H9 (cell line): Measurements from ENCODE around the gene ARID1B. TPM values are rescaled to one million over a fixed set of nuclear protein-coding genes. Genes with fewer than 3 reads are reported as not detected.

ENCODE experiments used
- DNase-seq: peaks from one replicate; pipeline ENCODE4 v3.0.0-alpha.2; 2017
- H2AFZ ChIP-seq: one replicate; pipeline ENCODE4 v1.6.1; 2013; ENCODE audit warnings: mild to moderate bottlenecking, low read length, control low read depth, moderate library complexity
- H2AK5ac ChIP-seq: 2 replicates; pipeline ENCODE4 v1.6.1; 2013; ENCODE audit warnings: low read length, control low read depth, mixed read lengths; ENCODE audit not compliant: insufficient read length
- H2BK120ac ChIP-seq: one replicate; pipeline ENCODE4 v1.6.1; 2013; ENCODE audit warnings: low read depth, mild to moderate bottlenecking, low read length, control low read depth, inconsistent platforms; ENCODE audit not compliant: poor library complexity, severe bottlenecking
- H2BK12ac ChIP-seq: 2 replicates; pipeline ENCODE4 v1.6.1; 2013; ENCODE audit warnings: low read length, control low read depth, mixed read lengths, low read depth; ENCODE audit not compliant: insufficient read length
- H2BK15ac ChIP-seq: 2 replicates; pipeline ENCODE4 v1.6.1; 2013; ENCODE audit warnings: low read depth, low read length, control low read depth
- H2BK20ac ChIP-seq: one replicate; pipeline ENCODE4 v1.6.1; 2013; ENCODE audit warnings: low read depth, mild to moderate bottlenecking, low read length, control low read depth, inconsistent platforms; ENCODE audit not compliant: poor library complexity, severe bottlenecking
- H2BK5ac ChIP-seq: 2 replicates; pipeline ENCODE4 v1.6.1; 2013; ENCODE audit warnings: low read length, control low read depth, mixed read lengths; ENCODE audit not compliant: insufficient read length
- H3K14ac ChIP-seq: 2 replicates; pipeline ENCODE4 v1.6.1; 2013; ENCODE audit warnings: low read length, control low read depth; ENCODE audit not compliant: insufficient read depth
- H3K18ac ChIP-seq: 2 replicates; pipeline ENCODE4 v1.6.1; 2013; ENCODE audit warnings: low read depth, mild to moderate bottlenecking, mixed read lengths, low read length, control low read depth; ENCODE audit not compliant: insufficient read length
- H3K23ac ChIP-seq: 2 replicates; pipeline ENCODE4 v1.6.1; 2013; ENCODE audit warnings: low read length, control low read depth, mixed read lengths, low read depth; ENCODE audit not compliant: insufficient read length
- H3K23me2 ChIP-seq: 2 replicates; pipeline ENCODE4 v1.6.1; 2013; ENCODE audit warnings: low read depth, mild to moderate bottlenecking, mixed read lengths, low read length, control low read depth; ENCODE audit not compliant: insufficient read length, poor library complexity, severe bottlenecking
- H3K27ac ChIP-seq: 2 replicates; pipeline ENCODE4 v1.5.1; 2013; ENCODE audit warnings: low read length, control low read depth, mixed read lengths, low read depth; ENCODE audit not compliant: insufficient read length
- H3K27me3 ChIP-seq: 2 replicates; pipeline ENCODE4 v1.6.1; 2013; ENCODE audit warnings: low read length, control low read depth, inconsistent platforms; ENCODE audit not compliant: insufficient read depth
- H3K4ac ChIP-seq: 2 replicates; pipeline ENCODE4 v1.6.1; 2013; ENCODE audit warnings: low read depth, mild to moderate bottlenecking, control low read depth, inconsistent platforms, low read length, moderate library complexity
- H3K4me1 ChIP-seq: 2 replicates; pipeline ENCODE4 v1.6.1; 2013; ENCODE audit warnings: low read length, control low read depth, inconsistent platforms; ENCODE audit not compliant: insufficient read depth
- H3K4me2 ChIP-seq: 2 replicates; pipeline ENCODE4 v1.6.1; 2013; ENCODE audit warnings: low read length, control low read depth, mixed read lengths; ENCODE audit not compliant: insufficient read length, insufficient read depth
- H3K56ac ChIP-seq: 2 replicates; pipeline ENCODE4 v1.6.1; 2013; ENCODE audit warnings: low read depth, mild to moderate bottlenecking, mixed read lengths, low read length, control low read depth; ENCODE audit not compliant: insufficient read length
- H3K79me1 ChIP-seq: 2 replicates; pipeline ENCODE4 v1.6.1; 2013; ENCODE audit warnings: low read depth, mild to moderate bottlenecking, moderate library complexity, low read length, control low read depth, inconsistent platforms; ENCODE audit not compliant: insufficient read depth, poor library complexity, severe bottlenecking
- H3K79me2 ChIP-seq: 2 replicates; pipeline ENCODE4 v1.6.1; 2013; ENCODE audit warnings: low read length, control low read depth, inconsistent platforms; ENCODE audit not compliant: insufficient read depth
- H3K9ac ChIP-seq: 2 replicates; pipeline ENCODE4 v1.6.1; 2013; ENCODE audit warnings: low read length, control low read depth, mixed read lengths; ENCODE audit not compliant: insufficient read length; ENCODE audit errors: extremely low read depth
- H3K9me3 ChIP-seq: one replicate; pipeline ENCODE4 v1.6.1; 2013; ENCODE audit warnings: low read depth, low read length, inconsistent platforms; ENCODE audit not compliant: control insufficient read depth
- H3T11ph ChIP-seq: one replicate; pipeline ENCODE4 v1.6.1; 2013; ENCODE audit warnings: mild to moderate bottlenecking, low read length, control low read depth, inconsistent platforms
- H4K20me1 ChIP-seq: one replicate; pipeline ENCODE4 v1.6.1; 2013; ENCODE audit not compliant: control insufficient read depth, insufficient read length, insufficient read depth
- H4K5ac ChIP-seq: 2 replicates; pipeline ENCODE4 v1.6.1; 2013; ENCODE audit warnings: low read depth, mild to moderate bottlenecking, mixed read lengths, low read length, control low read depth; ENCODE audit not compliant: insufficient read length
- H4K8ac ChIP-seq: replicated peaks from 2 replicates; pipeline ENCODE4 v1.6.1; 2013; ENCODE audit warnings: low read length, control low read depth, mixed read lengths, low read depth; ENCODE audit not compliant: insufficient read length
- H4K91ac ChIP-seq: 2 replicates; pipeline ENCODE4 v1.6.1; 2013; ENCODE audit warnings: low read depth, mild to moderate bottlenecking, moderate library complexity, mixed read lengths, low read length, control low read depth; ENCODE audit not compliant: insufficient read length
- H3K27ac Mint-ChIP-seq, 3 experiments: 2 replicates in 2 of 3; 3 replicates in 1 of 3; pipeline ENCODE4 v1.8.0; 2020 to 2021; ENCODE audit warnings: mixed read lengths in 3 of 3, mild to moderate bottlenecking in 1 of 3, moderate library complexity in 1 of 3
- H3K27me3 Mint-ChIP-seq: 2 replicates; pipeline ENCODE4 v1.8.0; 2021; ENCODE audit warnings: low read depth, mild to moderate bottlenecking, moderate library complexity, mixed read lengths
- H3K36me3 Mint-ChIP-seq, 3 experiments: 2 replicates in 2 of 3; 3 replicates in 1 of 3; pipeline ENCODE4 v1.8.0; 2020 to 2021; ENCODE audit warnings: low read depth in 3 of 3, mixed read lengths in 3 of 3; ENCODE audit not compliant: insufficient read depth in 1 of 3
- H3K4me1 Mint-ChIP-seq, 2 experiments: 2 replicates each; pipeline ENCODE4 v1.8.0; 2020; ENCODE audit warnings: mixed read lengths in 2 of 2
- H3K4me3 Mint-ChIP-seq, 2 experiments: 2 replicates in 1 of 2; 3 replicates in 1 of 2; pipeline ENCODE4 v1.8.0; 2020 to 2021; ENCODE audit warnings: mild to moderate bottlenecking in 2 of 2, mixed read lengths in 2 of 2, moderate library complexity in 1 of 2
- H3K9me3 Mint-ChIP-seq, 2 experiments: 2 replicates in 1 of 2; 3 replicates in 1 of 2; pipeline ENCODE4 v1.8.0; 2020; ENCODE audit warnings: mild to moderate bottlenecking in 2 of 2, mixed read lengths in 2 of 2, moderate library complexity in 1 of 2
- WGBS: extraction: QIAGEN DNeasy Blood & Tissue Kit; methylation state at CpG from one replicate; pipeline ENCODE4 v1.1.7; 2013; ENCODE audit warnings: missing lambda C conversion rate, low lambda C conversion rate, mixed read lengths; ENCODE audit not compliant: insufficient read length; ENCODE audit errors: extremely low coverage; 5-methylcytosine and 5-hydroxymethylcytosine counted together
- total RNA-seq: library from RNA; stranded (reverse); gene quantifications from 2 replicates; pipeline ENCODE4 v1.2.1, GENCODE V29; 2021
- TF ChIP-seq, protein P1 (sequence below): fragments of 200-600 bp; sonication (generic); conservative IDR thresholded peaks from 3 replicates; pipeline ENCODE4 v1.8.0; 2021; ENCODE audit warnings: antibody characterized with exemption, mild to moderate bottlenecking

ARID1B gene
- total RNA-seq, 1 experiment from 2014 or later, result 88.2 TPM

DNA sequence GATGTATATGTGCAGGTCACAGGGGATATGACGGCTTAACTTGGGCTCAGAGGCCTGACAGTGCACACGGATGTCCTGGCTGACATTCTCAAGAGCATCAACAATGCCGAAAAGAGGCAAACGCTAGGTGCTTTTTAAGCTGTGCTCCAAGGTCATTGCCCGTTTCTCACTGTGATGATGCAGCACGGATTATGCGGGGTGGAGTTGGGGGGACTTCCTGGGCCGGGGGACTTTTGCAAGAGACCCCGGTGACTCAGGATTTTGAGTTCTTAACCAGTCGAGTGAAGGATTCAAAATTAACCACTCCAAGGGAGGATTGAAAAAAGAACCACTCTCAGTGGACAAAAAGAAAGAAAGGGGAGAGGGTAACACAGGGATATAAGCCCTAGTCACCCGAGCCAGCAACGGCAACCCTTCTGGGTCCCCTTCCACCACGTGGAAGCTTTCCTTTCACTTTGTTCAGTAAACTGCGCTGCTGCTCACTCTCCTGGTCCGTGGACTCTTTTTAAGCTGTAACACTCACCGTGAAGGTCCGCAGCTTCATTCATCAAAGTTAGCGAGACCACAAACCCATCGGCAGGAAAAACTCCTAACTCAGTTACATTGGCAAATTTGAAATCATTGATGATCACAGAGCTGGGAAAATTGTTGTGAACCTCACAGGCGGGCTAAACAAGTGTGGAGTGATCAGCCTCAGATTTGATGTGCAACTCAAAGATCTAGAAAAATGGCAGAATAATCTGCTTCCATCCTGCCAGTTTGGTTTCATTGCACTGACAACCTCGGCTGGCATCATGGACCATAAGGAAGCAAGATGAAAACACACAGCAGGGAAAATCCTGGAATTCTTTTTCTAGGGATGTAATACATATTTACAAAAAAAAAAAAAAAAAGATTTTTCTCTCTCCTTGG lies 199.3 kb downstream of the ARID1B start:
- H2AK5ac ChIP-seq, result no peak overlapping the region
- no peak overlapping the region for H2AFZ ChIP-seq
- H2BK20ac ChIP-seq, result no peak overlapping the region
- H3K18ac ChIP-seq, result no peak overlapping the region
- no peak overlapping the region for H3K9ac ChIP-seq
- H3K4me1 Mint-ChIP-seq, result peaks cover 62 to 64% of the 10 kb centered on the region in 2 experiments
- TF ChIP-seq, protein P1, sequence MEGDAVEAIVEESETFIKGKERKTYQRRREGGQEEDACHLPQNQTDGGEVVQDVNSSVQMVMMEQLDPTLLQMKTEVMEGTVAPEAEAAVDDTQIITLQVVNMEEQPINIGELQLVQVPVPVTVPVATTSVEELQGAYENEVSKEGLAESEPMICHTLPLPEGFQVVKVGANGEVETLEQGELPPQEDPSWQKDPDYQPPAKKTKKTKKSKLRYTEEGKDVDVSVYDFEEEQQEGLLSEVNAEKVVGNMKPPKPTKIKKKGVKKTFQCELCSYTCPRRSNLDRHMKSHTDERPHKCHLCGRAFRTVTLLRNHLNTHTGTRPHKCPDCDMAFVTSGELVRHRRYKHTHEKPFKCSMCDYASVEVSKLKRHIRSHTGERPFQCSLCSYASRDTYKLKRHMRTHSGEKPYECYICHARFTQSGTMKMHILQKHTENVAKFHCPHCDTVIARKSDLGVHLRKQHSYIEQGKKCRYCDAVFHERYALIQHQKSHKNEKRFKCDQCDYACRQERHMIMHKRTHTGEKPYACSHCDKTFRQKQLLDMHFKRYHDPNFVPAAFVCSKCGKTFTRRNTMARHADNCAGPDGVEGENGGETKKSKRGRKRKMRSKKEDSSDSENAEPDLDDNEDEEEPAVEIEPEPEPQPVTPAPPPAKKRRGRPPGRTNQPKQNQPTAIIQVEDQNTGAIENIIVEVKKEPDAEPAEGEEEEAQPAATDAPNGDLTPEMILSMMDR, result no peak
- no peak overlapping the region for H3K23ac ChIP-seq
- H3K4me1 ChIP-seq, result peaks cover 7% of the 10 kb centered on the region
- no peak overlapping the region for H4K91ac ChIP-seq
- H3T11ph ChIP-seq, result no peak overlapping the region
- H2BK12ac ChIP-seq, result no peak overlapping the region
- no peaks in the 10 kb centered on the region for H3K23me2 ChIP-seq
- WGBS, result no CpG with 5 or more reads among the region's 21 CpGs
- H3K56ac ChIP-seq, result no peak overlapping the region
- no peak overlapping the region for H2BK15ac ChIP-seq
- H3K79me2 ChIP-seq, result peaks cover 11% of the 10 kb centered on the region; the same call in 1 of the 2 replicates
- no peaks in the 10 kb centered on the region for H3K9me3 Mint-ChIP-seq
- no peak overlapping the region for H3K4me2 ChIP-seq
- H3K9me3 ChIP-seq, result no peaks in the 10 kb centered on the region
- no peaks in the 10 kb centered on the region for H4K20me1 ChIP-seq
- H3K4me3 Mint-ChIP-seq, result peak overlapping the region in 1 of 2 experiments; percentile 27; a peak in 1 of 5 replicates
- H3K14ac ChIP-seq, result no peak overlapping the region
- H3K79me1 ChIP-seq, result peaks cover 1% of the 10 kb centered on the region
- H3K27ac ChIP-seq, result no peak overlapping the region
- no peaks in the 10 kb centered on the region for H3K27me3 ChIP-seq
- H4K8ac ChIP-seq, result no peak overlapping the region
- no peak overlapping the region for H4K5ac ChIP-seq
- H3K36me3 Mint-ChIP-seq, result no peaks in the 10 kb centered on the region
- no peak for DNase-seq
- no peak overlapping the region for H3K4ac ChIP-seq
- H2BK5ac ChIP-seq, result no peak overlapping the region
- H2BK120ac ChIP-seq, result no peak overlapping the region
- H3K27ac Mint-ChIP-seq, result peak overlapping the region; percentile 79 to 87 (median 81); a peak in 6 of 7 replicates
- H3K27me3 Mint-ChIP-seq, result no peaks in the 10 kb centered on the region
